SU-DHL-6 (cell line): ENCODE data around the gene ELOVL6.
"Not testable (repeated sequence)": the region's sequence is repeated elsewhere in the genome, so short reads cannot be mapped to it uniquely, and the experiment has no call there.

Source experiments
- H2AFZ ChIP-seq: fragments of 200-600 bp; sonication (generic); 2 replicates; pipeline ENCODE4 v1.6.1; 2014; ENCODE audit warnings: low read depth, mild to moderate bottlenecking, moderate library complexity, mixed read lengths, antibody characterized with exemption, low read length; ENCODE audit not compliant: severe bottlenecking
- H3F3A ChIP-seq: fragments of 200-600 bp; shearing (Covaris generic); 2 replicates; pipeline ENCODE4 v1.6.0; 2016; ENCODE audit warnings: antibody characterized with exemption, mild to moderate bottlenecking; ENCODE audit not compliant: insufficient read depth
- H3K27ac ChIP-seq: fragments of 200-600 bp; sonication (generic); 2 replicates; pipeline ENCODE4 v1.5.1; 2016; ENCODE audit warnings: low read depth, mild to moderate bottlenecking, low read length, moderate library complexity, mixed read lengths
- H3K27me3 ChIP-seq: fragments of 200-600 bp; sonication (generic), shearing (Covaris generic); 2 replicates; pipeline ENCODE4 v1.6.0; 2014; ENCODE audit warnings: mild to moderate bottlenecking, low read length
- H3K36me3 ChIP-seq: fragments of 200-600 bp; sonication (generic); 2 replicates; pipeline ENCODE4 v1.6.1; 2014; ENCODE audit warnings: mild to moderate bottlenecking, low read length, mixed read lengths
- H3K4me2 ChIP-seq: fragments of 300-600, 200-600 bp; shearing (Covaris generic), sonication (generic); 2 replicates; pipeline ENCODE4 v1.6.0; 2014; ENCODE audit warnings: low read length, low read depth, mild to moderate bottlenecking; ENCODE audit not compliant: poor library complexity, severe bottlenecking
- H3K4me3 ChIP-seq: fragments of 200-600 bp; sonication (generic); 2 replicates; pipeline ENCODE4 v1.5.1; 2014; ENCODE audit warnings: antibody characterized with exemption, low read length, mild to moderate bottlenecking, mixed read lengths; ENCODE audit not compliant: insufficient read depth, poor library complexity, severe bottlenecking
- H3K79me2 ChIP-seq: fragments of 200-600 bp; sonication (generic); 2 replicates; pipeline ENCODE4 v1.6.1; 2014; ENCODE audit warnings: mild to moderate bottlenecking, low read length, moderate library complexity; ENCODE audit not compliant: insufficient read depth
- H3K9ac ChIP-seq: fragments of 200-600 bp; sonication (generic); 2 replicates; pipeline ENCODE4 v1.7.0; 2014; ENCODE audit warnings: mild to moderate bottlenecking, low read length
- H3K9me2 ChIP-seq: fragments of 200-600 bp; sonication (generic); replicated peaks from 2 replicates; pipeline ENCODE4 v1.6.1; 2014; ENCODE audit warnings: low read length; ENCODE audit not compliant: insufficient read depth
- H3K9me3 ChIP-seq: fragments of 200-600 bp; sonication (generic); 2 replicates; pipeline ENCODE4 v1.6.1; 2014; ENCODE audit warnings: low read length, mixed read lengths; ENCODE audit not compliant: insufficient read depth
- H4K20me1 ChIP-seq: fragments of 200-600 bp; sonication (generic); 2 replicates; pipeline ENCODE4 v1.6.1; 2014; ENCODE audit warnings: low read depth, mild to moderate bottlenecking, antibody characterized with exemption, low read length, moderate library complexity, mixed read lengths
- EZH2phosphoT487 ChIP-seq: fragments of 200-600 bp; sonication (generic), shearing (Covaris generic); conservative IDR thresholded peaks from 2 replicates; pipeline ENCODE4 v1.6.1; 2018; ENCODE audit warnings: mild to moderate bottlenecking, antibody characterized with exemption, low read length, moderate library complexity, mixed read lengths
- TF ChIP-seq, protein P1 (sequence below): fragments of 200-600 bp; sonication (generic); IDR thresholded peaks from one replicate; pipeline ENCODE4 v1.5.1; 2017; ENCODE audit warnings: antibody characterized with exemption, mild to moderate bottlenecking, low read length, moderate library complexity; ENCODE audit not compliant: insufficient read depth, poor library complexity, severe bottlenecking

ELOVL6 gene

GRCh38 chr4:110041735-110042134, 156.7 kb downstream of the ELOVL6 start:
- Histone ChIP-seq H2AFZ (no peak overlapping the region), H3K4me3 (no peak overlapping the region), H3K36me3 (no peaks in the 10 kb centered on the region), H4K20me1 (no peaks in the 10 kb centered on the region), H3K9ac (no peak overlapping the region), H3K27ac (no peak overlapping the region), H3K9me2 (no peaks in the 10 kb centered on the region), H3K79me2 (no peaks in the 10 kb centered on the region), H3K4me2 (no peak overlapping the region), H3K9me3 (no peaks in the 10 kb centered on the region), H3F3A (no peaks in the 10 kb centered on the region), H3K27me3 (no peaks in the 10 kb centered on the region)
- TF ChIP-seq, protein P1, sequence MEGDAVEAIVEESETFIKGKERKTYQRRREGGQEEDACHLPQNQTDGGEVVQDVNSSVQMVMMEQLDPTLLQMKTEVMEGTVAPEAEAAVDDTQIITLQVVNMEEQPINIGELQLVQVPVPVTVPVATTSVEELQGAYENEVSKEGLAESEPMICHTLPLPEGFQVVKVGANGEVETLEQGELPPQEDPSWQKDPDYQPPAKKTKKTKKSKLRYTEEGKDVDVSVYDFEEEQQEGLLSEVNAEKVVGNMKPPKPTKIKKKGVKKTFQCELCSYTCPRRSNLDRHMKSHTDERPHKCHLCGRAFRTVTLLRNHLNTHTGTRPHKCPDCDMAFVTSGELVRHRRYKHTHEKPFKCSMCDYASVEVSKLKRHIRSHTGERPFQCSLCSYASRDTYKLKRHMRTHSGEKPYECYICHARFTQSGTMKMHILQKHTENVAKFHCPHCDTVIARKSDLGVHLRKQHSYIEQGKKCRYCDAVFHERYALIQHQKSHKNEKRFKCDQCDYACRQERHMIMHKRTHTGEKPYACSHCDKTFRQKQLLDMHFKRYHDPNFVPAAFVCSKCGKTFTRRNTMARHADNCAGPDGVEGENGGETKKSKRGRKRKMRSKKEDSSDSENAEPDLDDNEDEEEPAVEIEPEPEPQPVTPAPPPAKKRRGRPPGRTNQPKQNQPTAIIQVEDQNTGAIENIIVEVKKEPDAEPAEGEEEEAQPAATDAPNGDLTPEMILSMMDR = no peak
- no peak for TF ChIP-seq EZH2phosphoT487

GRCh38 chr4:110039164-110039563, 159.3 kb downstream of the ELOVL6 start:
- H3K79me2 ChIP-seq, H3K27me3 ChIP-seq, H4K20me1 ChIP-seq, H3K9ac ChIP-seq, H3K27ac ChIP-seq, H3K4me3 ChIP-seq, H3K9me3 ChIP-seq, H3K9me2 ChIP-seq, H3K36me3 ChIP-seq, H3K4me2 ChIP-seq, H2AFZ ChIP-seq, H3F3A ChIP-seq: not testable (repeated sequence)

DNA sequence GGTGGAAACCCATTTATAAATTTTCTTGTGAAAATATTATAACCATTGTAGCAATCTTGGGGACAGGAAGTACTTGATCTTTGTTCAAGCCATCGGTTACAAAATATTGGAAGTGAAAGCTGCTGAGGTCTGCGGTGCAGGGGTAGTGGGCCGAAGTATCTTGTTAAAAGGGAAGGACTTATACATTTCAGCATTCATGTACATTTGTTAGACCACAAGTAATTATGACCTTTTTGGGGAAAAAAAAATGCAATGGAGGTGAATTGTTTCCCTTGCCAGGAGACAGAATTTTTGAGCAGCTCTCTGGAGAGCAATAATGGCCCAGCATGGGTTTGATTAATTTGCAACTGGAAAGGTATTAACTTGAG, 164.4 kb downstream of the ELOVL6 start:
- Histone ChIP-seq H3K27me3 (no peaks in the 10 kb centered on the region), H3K79me2 (no peaks in the 10 kb centered on the region), H3K27ac (no peak overlapping the region), H3K9ac (no peak overlapping the region), H3K4me2 (no peak overlapping the region), H2AFZ (no peak overlapping the region), H4K20me1 (no peaks in the 10 kb centered on the region), H3K9me3 (no peaks in the 10 kb centered on the region), H3K9me2 (no peaks in the 10 kb centered on the region), H3F3A (no peaks in the 10 kb centered on the region), H3K36me3 (no peaks in the 10 kb centered on the region), H3K4me3 (no peak overlapping the region)
- TF ChIP-seq EZH2phosphoT487 = no peak
- TF ChIP-seq, protein P1 = no peak

DNA sequence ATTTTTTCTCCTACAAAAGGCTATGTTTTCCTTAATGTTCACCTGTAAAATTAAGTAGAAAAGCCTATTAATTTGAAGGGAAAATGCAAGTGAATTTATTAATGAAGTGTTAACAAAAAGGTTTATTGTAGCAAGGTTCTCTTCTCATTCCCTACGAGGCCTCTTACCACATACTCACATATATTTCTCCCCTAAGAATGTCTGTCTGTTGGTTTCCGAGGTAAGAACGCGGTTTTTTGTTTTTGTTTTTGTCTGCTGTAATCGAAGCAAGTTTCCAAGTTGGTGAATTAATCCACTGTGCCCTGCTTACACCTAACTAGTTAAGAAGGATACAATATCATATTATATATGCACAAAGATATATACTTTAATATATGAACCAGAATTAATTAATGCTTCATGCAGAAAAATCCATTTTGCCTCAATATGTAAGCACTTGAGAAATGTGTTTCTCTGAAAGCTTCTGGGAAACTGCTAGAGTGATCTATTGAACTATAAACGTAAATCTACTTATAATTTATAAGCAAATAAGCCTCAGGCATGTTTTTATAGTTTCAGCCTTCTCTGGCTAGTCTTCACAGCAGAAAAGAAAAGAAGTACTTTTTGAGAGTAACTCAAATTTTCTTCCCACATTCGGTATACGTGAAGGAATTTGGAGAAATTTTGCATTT, 164.9 kb downstream of the ELOVL6 start:
- Histone ChIP-seq H3K27me3 (no peaks in the 10 kb centered on the region), H3K4me3 (no peak overlapping the region), H3K9me3 (no peaks in the 10 kb centered on the region), H3K79me2 (no peaks in the 10 kb centered on the region), H3K9me2 (no peaks in the 10 kb centered on the region), H3K9ac (no peak overlapping the region), H3F3A (no peaks in the 10 kb centered on the region), H4K20me1 (no peaks in the 10 kb centered on the region), H3K36me3 (no peaks in the 10 kb centered on the region), H3K27ac (no peak overlapping the region), H2AFZ (no peak overlapping the region), H3K4me2 (no peak overlapping the region)
- TF ChIP-seq, protein P1 = no peak
- no peak for TF ChIP-seq EZH2phosphoT487
